ENCODE results near the gene MSX1. TPM values are rescaled to one million over a fixed set of nuclear protein-coding genes. Genes with fewer than 3 reads are reported as not detected.

MSX1 gene
- total and polyA plus RNA-seq, 2 donors (not counting 3 experiments of a cell fraction or from before 2014, with no cell fraction given) = 5.0 to 6.2 TPM

GRCh38 chr4:4849106-4849505 is 10.4 kb upstream of the MSX1 start:
- Histone ChIP-seq H3K4me3 (replicated peaks in 1 of 3; ENCODE audit: insufficient read depth in 1 of 3, low read depth in 1 of 3, low read length in 3 of 3) (no peak overlapping the region), H3K79me2 (ENCODE audit: control insufficient read depth, insufficient read depth, low read length) (no peaks in the 10 kb centered on the region), H4K20me1 (replicated peaks; ENCODE audit: control insufficient read depth, extremely low read depth, insufficient read depth, low read length) (no peaks in the 10 kb centered on the region), H2AFZ (ENCODE audit: low read depth, low read length) (no peak overlapping the region), H3K4me2 (ENCODE audit: insufficient read depth, low read length) (no peak overlapping the region), H3K27me3 (ENCODE audit: control insufficient read depth in 2 of 2, insufficient read depth in 2 of 2, low read length in 2 of 2) (peaks cover 17 to 32% of the 10 kb centered on the region in 2 experiments), H3K4me1 (ENCODE audit: control insufficient read depth, extremely low read depth, insufficient read depth, low read length) (peaks cover 4% of the 10 kb centered on the region), H3K9me3 (replicated peaks; ENCODE audit: control insufficient read depth, insufficient read depth, low read length) (no peaks in the 10 kb centered on the region), H3K9ac (replicated peaks; ENCODE audit: extremely low read depth, insufficient read depth, low read length) (no peak overlapping the region), H3K27ac (ENCODE audit: insufficient read depth, low read depth, low read length) (no peak overlapping the region), H3K9me1 (replicated peaks; ENCODE audit: control insufficient read depth, extremely low read depth, insufficient read depth, low read length) (no peaks in the 10 kb centered on the region), H3K36me3 (ENCODE audit: control insufficient read depth in 2 of 2, extremely low read depth in 1 of 2, insufficient read depth in 2 of 2, low read length in 2 of 2) (no peaks in the 10 kb centered on the region)
- no peak for FAIRE-seq
- CTCF ChIA-PET = no interaction called here
- TF ChIP-seq GATA2 (IDR thresholded peaks at IDR 0.05; ENCODE audit: insufficient read depth, insufficient read length, low read depth, low read length) (no peak), CTCF (IDR thresholded peaks at IDR 0.05; ENCODE audit: extremely low read depth in 1 of 2, insufficient read depth in 1 of 2, low read depth in 1 of 2, low read length in 2 of 2) (no peak), POLR2AphosphoS5 (IDR thresholded peaks at IDR 0.05; ENCODE audit: insufficient read depth, low read depth, low read length) (no peak), EZH2 (IDR thresholded peaks at IDR 0.05; ENCODE audit: borderline replicate concordance, low read depth, low read length, severe bottlenecking) (no peak), MAX (IDR thresholded peaks at IDR 0.05; ENCODE audit: insufficient read depth, insufficient read length) (no peak), FOS (IDR thresholded peaks at IDR 0.05; ENCODE audit: borderline replicate concordance, insufficient read depth, low read length) (no peak), POLR2A (IDR thresholded peaks at IDR 0.05; ENCODE audit: low read depth, low read length) (no peak), JUN (IDR thresholded peaks at IDR 0.05; ENCODE audit: borderline replicate concordance, insufficient read depth, insufficient read length, low read depth) (no peak), MYC (IDR thresholded peaks at IDR 0.05; ENCODE audit: low read depth, low read length) (no peak)
- DNase-seq (ENCODE audit: low read depth, low spot score) = no peak
- dilution Hi-C loops (cut with MboI; ENCODE audit: extremely low pct_ligation_motif_present, low sequenced_read_pairs) = no loop called here
- POLR2A ChIA-PET = no interaction called here
- no TSS peak for BruUV-seq (replicated peaks)
- intact Hi-C loops (cut with micrococcal nuclease) = no loop called here
